Measurements from ENCODE around the gene CTBP1. TPM values are rescaled to one million over a fixed set of nuclear protein-coding genes. Genes with fewer than 3 reads are reported as not detected.

Gene CTBP1
- polyA plus RNA-seq, 1 donor (not counting 4 experiments of a cell fraction or from before 2014, with no cell fraction given): 46.9 TPM

GRCh38 chr4:1249731-1250526, 999 bp upstream of the CTBP1 start:
- Histone ChIP-seq H3K9ac (ENCODE audit: control insufficient read depth, extremely low read depth, insufficient read depth, low read length) (peak overlapping the region; percentile 76), H3K9me3 (ENCODE audit: control insufficient read depth, low read depth, low read length) (peaks cover 12% of the 10 kb centered on the region), H2AFZ (ENCODE audit: control insufficient read depth, low read length) (peak overlapping the region; percentile 76), H3K79me2 (ENCODE audit: control insufficient read depth, insufficient read depth, low read length) (peaks cover 35% of the 10 kb centered on the region), H3K4me2 (ENCODE audit: control insufficient read depth, extremely low read depth, insufficient read depth, low read depth, low read length) (peak overlapping the region; percentile 91), H3K27me3 (ENCODE audit: control insufficient read depth, extremely low read depth, insufficient read depth, low read length) (no peaks in the 10 kb centered on the region), H3K9me1 (ENCODE audit: control insufficient read depth, extremely low read depth, insufficient read depth, low read length) (no peaks in the 10 kb centered on the region), H3K36me3 (ENCODE audit: control insufficient read depth in 2 of 2, extremely low read depth in 1 of 2, insufficient read depth in 2 of 2, low read length in 2 of 2) (peaks cover 2 to 12% of the 10 kb centered on the region in 2 experiments), H3K27ac (ENCODE audit: control insufficient read depth, insufficient read depth, low read length) (peak overlapping the region; percentile 71), H3K4me3 (ENCODE audit: control insufficient read depth in 2 of 3, extremely low read depth in 1 of 3, insufficient read depth in 2 of 3, low read depth in 1 of 3, low read length in 3 of 3) (peak overlapping the region; percentile 45 to 84 (median 63)), H4K20me1 (ENCODE audit: control insufficient read depth, extremely low read depth, insufficient read depth, low read length) (peaks cover 14% of the 10 kb centered on the region), H3K4me1 (ENCODE audit: control insufficient read depth, extremely low read depth, insufficient read depth, low read length) (peaks cover 28% of the 10 kb centered on the region)
- DNase-seq (ENCODE audit: low read depth, low spot score): no peak
- dilution Hi-C loops (cut with MboI; ENCODE audit: extremely low pct_ligation_motif_present, low sequenced_read_pairs): no loop called here
- no peak for FAIRE-seq
- TF ChIP-seq CTCF (optimal IDR thresholded peaks at IDR 0.05 in 1 of 3, IDR thresholded peaks at IDR 0.05 in 1 of 3, conservative IDR thresholded peaks at IDR 0.05 in 1 of 3; ENCODE audit: extremely low read depth in 1 of 3, insufficient read depth in 2 of 3, low read length in 3 of 3): no peak
- TF ChIP-seq EZH2 (IDR thresholded peaks at IDR 0.05; ENCODE audit: low read length): no peak

GRCh38 chr4:1249148-1249730, 309 bp upstream of the CTBP1 start:
- H2AFZ ChIP-seq (ENCODE audit: control insufficient read depth, low read length): peak overlapping the region; percentile 76
- dilution Hi-C loops (cut with MboI; ENCODE audit: extremely low pct_ligation_motif_present, low sequenced_read_pairs): no loop called here

More at GRCh38 chr4:1249148-1249730, 309 bp upstream of the CTBP1 start:
- Histone ChIP-seq H3K9me3 (ENCODE audit: control insufficient read depth, low read depth, low read length) (peaks cover 12% of the 10 kb centered on the region), H3K4me1 (ENCODE audit: control insufficient read depth, extremely low read depth, insufficient read depth, low read length) (peaks cover 28% of the 10 kb centered on the region), H4K20me1 (ENCODE audit: control insufficient read depth, extremely low read depth, insufficient read depth, low read length) (peaks cover 17% of the 10 kb centered on the region), H3K79me2 (ENCODE audit: control insufficient read depth, insufficient read depth, low read length) (peaks cover 42% of the 10 kb centered on the region), H3K4me2 (ENCODE audit: control insufficient read depth, extremely low read depth, insufficient read depth, low read depth, low read length) (peak overlapping the region; percentile 91), H3K36me3 (ENCODE audit: control insufficient read depth in 2 of 2, extremely low read depth in 1 of 2, insufficient read depth in 2 of 2, low read length in 2 of 2) (peaks cover 3 to 12% of the 10 kb centered on the region in 2 experiments), H3K9me1 (ENCODE audit: control insufficient read depth, extremely low read depth, insufficient read depth, low read length) (no peaks in the 10 kb centered on the region), H3K27ac (ENCODE audit: control insufficient read depth, insufficient read depth, low read length) (peak overlapping the region; percentile 71), H3K9ac (ENCODE audit: control insufficient read depth, extremely low read depth, insufficient read depth, low read length) (peak overlapping the region; percentile 76), H3K4me3 (ENCODE audit: control insufficient read depth in 2 of 3, extremely low read depth in 1 of 3, insufficient read depth in 2 of 3, low read depth in 1 of 3, low read length in 3 of 3) (peak overlapping the region; percentile 45 to 84 (median 63)), H3K27me3 (ENCODE audit: control insufficient read depth, extremely low read depth, insufficient read depth, low read length) (no peaks in the 10 kb centered on the region)
- no peak for FAIRE-seq
- no peak for TF ChIP-seq CTCF (optimal IDR thresholded peaks at IDR 0.05 in 1 of 3, IDR thresholded peaks at IDR 0.05 in 1 of 3, conservative IDR thresholded peaks at IDR 0.05 in 1 of 3; ENCODE audit: extremely low read depth in 1 of 3, insufficient read depth in 2 of 3, low read length in 3 of 3)
- DNase-seq (ENCODE audit: low read depth, low spot score): no peak

Measured in keratinocyte (primary cell).